Endodermal cell (in vitro differentiated cells): ENCODE measurements around the gene PM20D1. TPM values are rescaled to one million over a fixed set of nuclear protein-coding genes. Genes with fewer than 3 reads are reported as not detected.

ENCODE experiments used
- DNase-seq: peaks from one replicate; pipeline ENCODE4 v3.0.0-alpha.2; 2017
- H3K27ac ChIP-seq: 2 replicates; pipeline ENCODE4 v1.5.1; 2013; ENCODE audit warnings: mild to moderate bottlenecking, low read depth, low read length, moderate library complexity
- H3K27me3 ChIP-seq: 2 replicates; pipeline ENCODE4 v1.6.1; 2013; ENCODE audit warnings: mild to moderate bottlenecking, low read length, moderate library complexity; ENCODE audit not compliant: insufficient read depth, control insufficient read depth, poor library complexity, severe bottlenecking
- H3K36me3 ChIP-seq: 2 replicates; pipeline ENCODE4 v1.7.0; 2013; ENCODE audit warnings: mild to moderate bottlenecking, low read length, moderate library complexity; ENCODE audit not compliant: control insufficient read depth, insufficient read depth
- H3K4me1 ChIP-seq: one replicate; pipeline ENCODE4 v1.7.0; 2013; ENCODE audit warnings: low read length; ENCODE audit not compliant: control insufficient read depth, insufficient read depth
- H3K4me3 ChIP-seq: 2 replicates; pipeline ENCODE4 v1.5.1; 2013; ENCODE audit warnings: mild to moderate bottlenecking, low read length, moderate library complexity
- H3K9ac ChIP-seq: 2 replicates; pipeline ENCODE4 v1.6.1; 2013; ENCODE audit warnings: mild to moderate bottlenecking, low read length, moderate library complexity; ENCODE audit not compliant: poor library complexity, severe bottlenecking; ENCODE audit errors: extremely low read depth
- H3K9me3 ChIP-seq: 2 replicates; pipeline ENCODE4 v1.6.1; 2013; ENCODE audit warnings: mild to moderate bottlenecking, low read length, moderate library complexity; ENCODE audit not compliant: control insufficient read depth
- H3K27ac Mint-ChIP-seq: 2 replicates; pipeline ENCODE4 v1.8.0; 2020; ENCODE audit warnings: mixed read lengths
- H3K27me3 Mint-ChIP-seq: 2 replicates; pipeline ENCODE4 v1.8.0; 2021; ENCODE audit warnings: mild to moderate bottlenecking, mixed read lengths; ENCODE audit not compliant: insufficient read depth
- H3K36me3 Mint-ChIP-seq: 2 replicates; pipeline ENCODE4 v1.8.0; 2020; ENCODE audit warnings: low read depth, mixed read lengths
- H3K4me1 Mint-ChIP-seq: 2 replicates; pipeline ENCODE4 v1.8.0; 2020; ENCODE audit warnings: mixed read lengths
- H3K4me3 Mint-ChIP-seq: 2 replicates; pipeline ENCODE4 v1.8.0; 2020; ENCODE audit warnings: mild to moderate bottlenecking, moderate library complexity, mixed read lengths
- H3K9me3 Mint-ChIP-seq: 2 replicates; pipeline ENCODE4 v1.8.0; 2020; ENCODE audit warnings: mild to moderate bottlenecking, mixed read lengths
- CTCF ChIP-seq: fragments of 200-600 bp; sonication (generic); conservative IDR thresholded peaks from 2 replicates; pipeline ENCODE4 v1.5.0; 2021; ENCODE audit warnings: antibody characterized with exemption, mild to moderate bottlenecking
- WGBS, 2 experiments: methylation state at CpG; one replicate each; pipeline versions ENCODE4 v1.1.5 to v1.1.7; 2013; ENCODE audit warnings: missing lambda C conversion rate in 2 of 2, mixed read lengths in 1 of 2; ENCODE audit not compliant: insufficient coverage in 1 of 2, insufficient read length in 1 of 2; 5-methylcytosine and 5-hydroxymethylcytosine counted together
- total RNA-seq, 2 donors: library from RNA; stranded (reverse); fragmentation: NEBNext Ultra II Directional in 1 of 2; extraction: Animal tissue kit (Norgen Biotek cat#: 25700) in 1 of 2; gene quantifications; 2 replicates in 1 of 2; 3 replicates in 1 of 2; pipeline ENCODE4 v1.2.1, GENCODE V29; 2021

PM20D1 gene
- total RNA-seq, 2 donors from 2014 or later = not detected

- H3K9me3 Mint-ChIP-seq = peaks cover 21% of the 10 kb centered on the region
- H3K36me3 Mint-ChIP-seq = no peaks in the 10 kb centered on the region
- no peak overlapping the region for H3K27ac ChIP-seq
- TF ChIP-seq CTCF = no peak
- WGBS, 2 experiments = 74 to 92% methylated on average over 3 to 5 of the region's 5 CpGs
- H3K4me3 ChIP-seq = no peak overlapping the region
- peaks cover 9% of the 10 kb centered on the region for H3K27me3 ChIP-seq
- no peaks in the 10 kb centered on the region for H3K36me3 ChIP-seq
- peaks cover 29% of the 10 kb centered on the region for H3K27me3 Mint-ChIP-seq
- no peak overlapping the region for H3K4me3 Mint-ChIP-seq
- H3K9ac ChIP-seq = no peak overlapping the region
- peaks cover 9% of the 10 kb centered on the region for H3K4me1 Mint-ChIP-seq
- peaks cover 12% of the 10 kb centered on the region for H3K9me3 ChIP-seq
- H3K27ac Mint-ChIP-seq = no peak overlapping the region
- H3K4me1 ChIP-seq = peaks cover 5% of the 10 kb centered on the region
- DNase-seq = no peak
These were observed 69.6 kb downstream of the PM20D1 start for GRCh38 chr1:205780335-205780734.

Other genes with a start within 250 kb of the PM20D1 start
- gene ELK4, start 218.1 kb downstream of the PM20D1 start, total RNA-seq = 10 to 100 TPM; 29.6 to 41.6 TPM
- 10 to 100 TPM in 1 of 2 donors, 1 to 10 TPM in 1; 7.9 to 10.2 TPM for gene SLC45A3, start 169.6 kb downstream of the PM20D1 start, total RNA-seq
- 100 to 1,000 TPM; 380 to 532 TPM for gene NUCKS1, start 100.0 kb downstream of the PM20D1 start, total RNA-seq
- 1 to 10 TPM; 5.7 to 7.2 TPM for gene RAB29, start 74.7 kb downstream of the PM20D1 start, total RNA-seq
- gene SLC41A1, start 36.9 kb downstream of the PM20D1 start, total RNA-seq = 10 to 100 TPM; 17.1 to 32.8 TPM
- under 1 TPM; 0.22 TPM for gene SLC26A9, start 93.3 kb upstream of the PM20D1 start, total RNA-seq
- not detected for gene RAB7B, start 153.3 kb upstream of the PM20D1 start, total RNA-seq
- gene CTSE, start 173.8 kb upstream of the PM20D1 start, total RNA-seq = under 1 TPM; 0.15 to 0.42 TPM
- not detected for gene RHEX, start 203.0 kb upstream of the PM20D1 start, total RNA-seq